ENCODE data around the gene UHMK1.

Gene UHMK1

DNA sequence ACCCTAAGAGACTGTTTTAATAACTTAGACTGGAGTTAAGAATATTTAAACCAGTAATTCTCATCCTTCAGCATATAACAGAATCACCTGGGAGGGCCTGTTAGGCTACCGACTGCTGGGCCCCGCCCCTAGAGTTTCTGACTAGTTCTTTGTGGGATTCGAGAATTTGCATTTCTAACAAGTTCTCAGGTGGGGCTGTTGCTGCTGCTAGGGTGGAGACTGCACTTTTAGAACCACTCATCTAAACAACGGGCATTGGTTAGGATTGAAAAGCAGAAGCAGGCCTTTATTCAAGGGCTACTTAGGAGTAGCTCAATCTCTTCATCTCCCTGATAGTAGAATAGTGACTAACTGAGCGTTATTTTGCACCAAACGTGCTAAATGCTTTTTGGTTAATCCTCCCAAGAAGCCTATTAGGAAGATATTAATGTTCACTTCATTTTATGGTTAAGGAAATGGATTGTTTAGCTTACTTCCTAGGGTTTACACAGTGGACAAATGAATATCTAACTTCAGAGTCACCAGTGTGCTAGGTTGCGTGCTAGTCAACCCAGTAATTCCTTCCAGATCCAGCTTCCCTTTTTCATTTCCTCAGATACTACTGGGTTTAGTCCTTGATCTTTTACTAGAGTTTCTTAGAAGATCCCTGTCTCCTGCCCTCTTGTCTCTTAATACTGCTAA lies 32.8 kb downstream of the UHMK1 start:
- DNase-seq (ENCODE audit: low spot score): peak; percentile 37

DNA sequence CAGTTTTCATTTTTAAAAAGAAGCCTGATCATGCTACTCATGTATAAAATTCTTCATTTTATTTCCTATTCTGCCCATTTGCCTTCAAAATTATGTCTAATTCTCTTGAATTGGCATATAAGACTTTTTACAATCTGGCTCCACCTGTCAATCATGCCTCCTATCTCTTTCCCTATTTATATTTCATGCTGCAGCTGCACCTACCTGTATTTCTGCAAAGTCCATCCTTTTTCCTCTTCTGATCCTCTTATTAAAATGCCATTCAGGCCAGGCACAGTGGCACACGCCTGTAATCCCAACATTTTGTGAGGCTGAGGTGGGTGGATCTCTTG lies 33.3 kb downstream of the UHMK1 start:
- no peak for DNase-seq (ENCODE audit: low spot score)

DNA sequence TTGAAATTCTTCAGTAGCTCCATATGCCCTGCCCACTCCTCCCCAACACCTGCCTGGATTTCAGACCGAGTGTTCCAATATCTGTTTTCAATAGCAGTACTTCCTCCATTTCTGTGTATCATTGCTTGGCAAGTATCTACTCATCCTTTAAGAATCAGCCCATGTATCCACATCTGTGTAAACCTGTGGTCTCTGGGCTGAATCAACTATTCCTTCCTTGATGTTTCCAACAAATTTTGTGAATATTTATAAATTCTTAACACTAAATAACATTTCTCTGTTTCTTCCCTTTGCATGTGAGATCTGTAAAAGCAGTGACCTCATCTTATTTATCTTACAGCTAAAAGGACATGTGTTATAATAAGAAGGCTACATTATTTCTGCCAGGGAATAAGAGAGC lies 37.9 kb downstream of the UHMK1 start:
- no peak for DNase-seq (ENCODE audit: low spot score)

DNA sequence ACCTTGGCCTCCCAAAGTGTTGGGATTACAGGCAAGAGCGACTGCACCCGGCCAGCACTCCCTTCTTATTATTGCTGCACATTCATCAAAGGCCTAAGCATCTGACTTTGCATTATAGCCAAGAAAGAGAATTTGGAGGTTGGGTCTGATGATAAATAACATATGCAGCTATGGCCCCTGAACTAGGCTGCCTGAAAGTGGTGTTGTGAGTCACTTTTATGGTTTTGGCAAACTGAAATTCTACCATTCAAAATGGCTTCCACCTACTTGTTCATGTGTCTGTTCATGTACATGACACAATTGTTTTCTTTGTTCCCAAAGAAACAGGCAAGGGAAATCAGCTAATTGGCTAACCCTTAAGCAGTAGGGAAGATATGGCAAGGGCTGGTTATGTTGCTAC lies 38.9 kb downstream of the UHMK1 start:
- DNase-seq (ENCODE audit: low spot score): no peak

DNA sequence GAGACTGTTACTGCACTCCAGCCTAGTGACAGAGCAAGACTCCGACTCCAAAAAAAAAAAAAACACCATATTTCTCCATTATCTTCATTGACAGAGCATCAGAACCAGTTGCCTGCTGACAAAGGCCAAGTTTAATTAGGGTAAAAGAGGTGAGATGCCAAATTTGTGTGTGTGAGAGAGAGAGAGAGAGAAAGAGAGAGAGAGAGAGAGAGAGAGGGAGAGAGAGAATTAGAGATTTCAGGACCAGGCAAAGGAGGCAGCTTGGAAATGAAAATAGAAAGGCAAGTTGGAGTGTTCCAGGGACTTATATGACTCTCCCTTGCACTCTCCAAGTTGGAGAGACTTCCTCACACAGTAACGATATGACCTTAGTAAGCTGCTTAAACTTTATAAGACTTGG lies 39.6 kb downstream of the UHMK1 start:
- DNase-seq (ENCODE audit: low spot score): no peak

DNA sequence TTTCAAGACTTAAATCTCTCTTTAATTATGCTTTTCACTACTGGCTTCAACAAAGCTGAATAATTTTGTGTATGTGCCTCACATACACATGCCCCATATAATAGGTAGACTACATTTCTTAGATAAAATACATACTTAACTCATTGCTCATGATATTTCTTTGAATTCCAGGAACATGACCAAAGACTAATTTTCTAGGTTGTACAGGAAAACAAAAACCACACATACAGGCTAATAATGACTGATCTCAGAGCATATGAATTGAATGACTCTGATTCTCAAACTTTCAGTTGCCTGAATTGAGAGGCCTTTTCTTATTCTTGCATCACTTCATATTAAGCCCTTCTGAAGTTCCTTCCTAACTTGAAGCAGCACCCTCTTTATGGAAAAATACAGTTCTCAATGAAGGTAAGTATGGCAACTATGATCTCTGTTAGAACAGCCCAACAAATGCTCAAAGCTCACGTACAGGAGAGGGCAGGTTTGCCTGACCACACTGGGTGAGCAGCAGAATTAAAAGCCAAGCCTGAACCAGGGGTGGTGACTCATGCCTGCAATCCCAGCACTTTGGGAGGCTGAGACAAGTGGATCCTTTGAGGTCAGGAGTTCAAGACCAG lies 41.3 kb downstream of the UHMK1 start:
- DNase-seq (ENCODE audit: low spot score): no peak

DNA sequence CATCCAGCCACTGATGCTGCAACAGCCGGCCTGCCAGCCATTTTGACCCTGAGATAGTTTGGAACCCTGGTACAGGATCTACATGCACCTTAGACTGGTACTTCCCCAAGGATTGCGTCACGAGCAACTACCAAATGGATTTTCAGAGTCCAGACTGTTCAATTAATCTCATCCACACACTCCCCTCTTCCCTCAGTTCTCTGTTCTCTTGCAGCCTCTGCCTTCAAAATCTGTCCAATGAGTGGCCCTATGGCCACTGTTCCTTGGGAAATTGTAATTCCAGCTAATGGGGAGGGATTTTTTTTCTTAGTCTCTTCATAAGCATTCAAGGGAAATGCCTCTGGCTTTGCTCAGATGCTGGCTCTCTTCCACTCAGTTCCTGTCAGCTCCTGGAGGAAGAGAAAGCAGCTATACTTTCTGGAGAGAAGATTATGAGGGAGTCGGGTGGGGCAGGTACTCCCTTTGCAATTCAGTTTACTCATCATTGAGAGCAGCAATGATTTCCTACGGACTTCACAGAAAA lies 44.1 kb downstream of the UHMK1 start:
- no peak for DNase-seq (ENCODE audit: low spot score)

DNA sequence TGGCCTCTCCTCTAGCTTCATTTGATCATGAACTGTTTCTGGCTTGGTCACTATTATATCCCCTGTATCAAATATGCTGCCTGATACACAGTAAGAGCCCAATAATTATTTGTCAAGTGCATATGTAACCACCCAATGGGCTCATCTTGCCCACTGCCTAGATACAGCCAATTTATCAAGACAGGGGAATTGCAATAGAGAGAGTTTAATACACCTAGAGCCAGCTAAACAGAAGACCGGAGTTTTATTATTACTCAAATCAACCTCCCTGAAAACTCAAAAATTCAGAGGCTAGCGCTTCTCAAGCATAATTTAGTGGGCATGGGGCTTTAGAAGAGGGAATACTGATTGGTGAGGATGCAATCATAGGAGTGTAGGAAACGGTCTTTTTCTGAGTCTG lies 45.6 kb downstream of the UHMK1 start:
- no peak for DNase-seq (ENCODE audit: low spot score)

DNA sequence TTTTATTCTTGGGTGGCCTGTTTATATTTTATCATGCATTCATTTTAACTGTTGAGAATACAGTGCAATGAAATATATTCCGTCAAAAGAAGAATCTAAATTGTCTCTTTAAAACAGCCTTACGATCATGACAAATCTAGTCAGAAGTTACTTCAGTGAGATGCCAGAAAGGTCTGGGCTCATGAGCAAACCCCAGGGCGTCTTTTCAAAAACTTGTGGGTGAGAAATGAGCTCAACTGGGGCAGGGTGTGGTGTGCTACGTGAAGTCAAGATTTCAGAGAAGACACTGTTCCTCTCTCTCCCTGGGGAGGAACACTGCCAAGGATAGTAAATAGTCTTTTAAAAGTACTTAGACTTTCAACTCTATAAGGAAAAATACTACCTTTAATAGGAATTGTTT lies 50.6 kb downstream of the UHMK1 start:
- no peak for DNase-seq (ENCODE audit: low spot score)

DNA sequence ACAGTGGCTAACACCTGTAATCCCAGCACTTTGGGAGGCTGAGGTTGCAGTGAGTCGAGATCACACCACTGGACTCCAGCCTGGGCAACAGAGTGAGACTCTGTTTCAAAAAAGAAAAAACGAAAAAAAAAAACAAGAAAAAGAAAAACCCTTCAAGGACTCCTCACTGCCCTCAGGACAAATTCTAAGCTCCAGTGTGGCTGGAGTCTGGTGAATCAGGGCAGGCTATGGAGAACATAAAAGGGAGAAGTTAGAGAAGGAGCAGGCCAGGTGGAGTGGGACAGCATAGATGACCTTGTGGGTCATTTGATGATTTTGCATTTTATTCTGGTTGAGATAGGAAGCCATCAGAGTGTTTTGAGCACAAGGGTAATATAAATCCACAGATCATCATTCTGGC lies 51.4 kb downstream of the UHMK1 start:
- no peak for DNase-seq (ENCODE audit: low spot score)

DNA sequence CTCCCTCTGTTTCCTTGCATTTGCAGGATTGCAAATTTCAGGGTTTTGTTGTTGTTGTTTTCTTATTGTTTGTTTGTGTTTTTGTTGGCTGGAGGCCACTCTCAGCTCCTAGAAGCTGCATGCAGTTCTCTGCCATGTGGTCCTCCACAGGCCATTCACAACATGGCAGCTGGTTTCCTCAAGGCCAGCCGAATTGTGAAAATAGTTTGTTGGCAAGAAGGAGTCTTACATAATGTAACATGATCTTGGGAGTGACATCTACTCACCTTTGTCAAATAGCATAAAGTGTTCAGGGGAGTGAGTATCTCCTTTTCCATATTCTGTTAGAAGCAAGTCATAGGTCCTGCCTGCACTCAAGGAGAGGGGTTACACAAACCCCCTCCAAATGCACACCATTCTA lies 53.3 kb downstream of the UHMK1 start:
- DNase-seq (ENCODE audit: low spot score): no peak

DNA sequence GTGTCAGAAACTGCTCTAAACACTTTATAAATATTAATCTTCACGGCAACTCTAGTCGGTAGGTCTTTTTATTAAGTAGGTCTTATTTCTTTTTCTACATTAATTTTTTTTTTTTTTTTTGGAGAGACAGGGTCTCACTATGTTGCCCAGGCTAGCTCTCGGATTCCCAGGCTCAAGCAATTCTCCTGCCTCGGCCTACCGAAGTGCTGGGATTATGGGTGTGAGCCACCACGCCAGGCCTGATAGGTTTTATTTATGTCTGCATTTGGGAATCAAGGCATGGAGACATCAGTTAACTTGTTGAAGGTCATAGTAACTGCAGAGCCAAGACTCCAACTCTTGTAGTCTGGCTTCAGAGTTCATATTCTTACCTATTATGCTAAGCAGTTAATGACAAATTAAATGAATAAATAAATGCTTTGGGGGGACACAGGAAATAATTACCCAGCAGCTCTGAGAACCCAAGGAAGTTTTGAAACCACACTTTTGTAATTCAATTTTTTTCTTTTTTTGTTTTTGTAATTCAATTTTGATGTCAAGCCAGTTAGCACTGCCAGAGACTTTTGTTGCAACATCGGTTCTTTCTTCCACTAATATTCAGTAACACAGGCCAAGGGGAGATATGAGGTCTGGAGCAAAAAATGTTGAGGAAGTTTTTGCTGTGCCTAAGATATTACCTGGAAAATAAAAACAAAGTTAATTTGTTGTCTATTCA lies 54.5 kb downstream of the UHMK1 start:
- no peak for DNase-seq (ENCODE audit: low spot score)

DNA sequence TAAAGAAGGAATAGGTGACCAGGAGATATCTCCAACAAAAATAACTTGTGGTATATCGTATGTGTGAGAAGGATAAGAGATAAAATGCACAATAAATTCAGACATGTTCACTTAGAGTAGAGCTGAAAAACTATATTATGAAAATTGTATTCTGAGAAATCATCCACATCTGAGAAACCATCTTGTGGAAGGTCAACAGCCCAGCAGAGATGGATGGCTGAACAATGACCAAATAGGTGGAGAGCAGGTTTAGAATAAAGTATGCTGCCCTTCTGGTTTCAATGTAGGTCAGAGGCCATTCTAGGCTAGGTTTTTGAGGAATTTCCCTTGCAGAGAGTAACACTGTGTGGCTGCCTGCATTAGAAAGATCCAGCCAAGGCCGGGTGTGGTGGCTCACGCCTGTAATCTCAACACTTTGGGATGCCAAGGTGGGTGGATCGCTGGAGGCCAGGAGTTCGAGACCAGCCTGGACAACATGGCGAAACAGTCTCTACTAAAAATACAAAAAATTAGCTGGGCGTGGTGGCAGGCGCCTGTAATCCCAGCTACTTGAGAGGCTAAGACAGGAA lies 55.1 kb downstream of the UHMK1 start:
- DNase-seq (ENCODE audit: low spot score): no peak

DNA sequence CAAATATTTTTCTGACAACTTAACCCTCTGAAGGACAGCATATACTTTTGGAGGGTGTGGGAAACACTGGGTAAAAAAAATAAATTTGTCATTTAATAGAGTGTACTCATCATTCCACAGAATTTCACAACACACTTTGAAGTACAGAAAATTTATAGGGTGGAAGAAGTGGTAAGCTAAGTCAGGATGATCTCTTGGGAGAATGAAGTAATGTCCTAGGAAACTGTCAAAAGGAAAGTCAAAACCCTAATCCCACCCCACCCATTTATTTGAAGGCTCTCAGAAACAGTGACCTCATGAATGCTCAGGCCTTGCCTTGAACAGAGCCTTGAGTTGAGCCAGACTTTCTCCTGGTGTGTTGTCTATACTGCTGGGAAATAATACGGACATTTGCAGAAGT lies 56.6 kb downstream of the UHMK1 start:
- no peak for DNase-seq (ENCODE audit: low spot score)

DNA sequence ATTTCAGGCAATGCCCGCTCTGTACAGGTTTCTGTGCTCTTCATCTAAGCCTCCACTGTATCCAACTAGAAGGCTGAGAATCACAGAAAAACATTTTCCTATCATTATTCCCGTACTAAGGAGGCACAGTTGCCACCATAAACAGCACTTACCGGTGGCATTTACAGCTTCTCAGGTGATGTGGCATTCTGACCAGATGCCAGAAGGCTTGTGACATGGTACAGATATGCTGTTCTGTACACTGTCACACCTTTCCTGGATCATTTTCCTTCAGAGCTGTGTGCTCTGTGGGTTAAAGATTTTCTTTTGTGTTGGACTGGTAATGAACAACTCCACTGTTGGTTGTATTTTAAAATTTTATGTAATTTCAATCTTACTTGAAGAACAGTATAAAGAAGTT lies 59.9 kb downstream of the UHMK1 start:
- no peak for DNase-seq (ENCODE audit: low spot score)

DNA sequence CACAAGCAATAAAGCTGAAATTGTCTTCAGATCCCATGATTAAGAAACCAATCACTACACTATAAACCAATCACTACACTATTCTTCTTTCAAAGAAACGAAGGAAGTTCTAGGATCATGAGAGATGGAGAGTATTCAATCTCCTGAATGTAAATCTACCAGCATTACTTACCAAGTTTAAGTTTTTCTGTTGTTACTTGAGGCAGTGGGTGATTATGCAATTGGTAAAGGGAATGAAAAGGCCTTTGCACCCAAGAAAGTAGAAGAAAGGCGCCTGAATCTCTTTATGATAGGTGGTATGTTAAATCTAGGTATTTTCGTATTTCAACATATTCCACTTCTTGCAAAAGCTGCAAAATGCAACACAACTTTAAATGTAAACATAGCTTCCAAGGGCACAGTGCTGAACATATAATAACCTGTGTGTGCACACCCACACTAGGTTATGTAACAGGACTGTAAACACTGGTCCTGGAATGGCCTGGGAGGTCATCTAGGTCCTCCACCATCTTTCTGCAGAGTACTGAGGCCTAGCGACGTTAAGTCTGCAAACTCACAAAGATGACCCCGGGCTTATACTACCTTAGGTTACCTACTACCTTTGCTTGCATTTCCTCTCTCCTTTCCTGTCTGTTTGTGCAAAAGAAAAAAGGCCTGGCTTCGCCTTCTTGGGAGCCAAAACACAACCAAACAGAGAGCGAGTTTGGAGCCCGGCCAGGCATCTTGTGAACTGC lies 62.9 kb downstream of the UHMK1 start:
- DNase-seq (ENCODE audit: low spot score): no peak

DNA sequence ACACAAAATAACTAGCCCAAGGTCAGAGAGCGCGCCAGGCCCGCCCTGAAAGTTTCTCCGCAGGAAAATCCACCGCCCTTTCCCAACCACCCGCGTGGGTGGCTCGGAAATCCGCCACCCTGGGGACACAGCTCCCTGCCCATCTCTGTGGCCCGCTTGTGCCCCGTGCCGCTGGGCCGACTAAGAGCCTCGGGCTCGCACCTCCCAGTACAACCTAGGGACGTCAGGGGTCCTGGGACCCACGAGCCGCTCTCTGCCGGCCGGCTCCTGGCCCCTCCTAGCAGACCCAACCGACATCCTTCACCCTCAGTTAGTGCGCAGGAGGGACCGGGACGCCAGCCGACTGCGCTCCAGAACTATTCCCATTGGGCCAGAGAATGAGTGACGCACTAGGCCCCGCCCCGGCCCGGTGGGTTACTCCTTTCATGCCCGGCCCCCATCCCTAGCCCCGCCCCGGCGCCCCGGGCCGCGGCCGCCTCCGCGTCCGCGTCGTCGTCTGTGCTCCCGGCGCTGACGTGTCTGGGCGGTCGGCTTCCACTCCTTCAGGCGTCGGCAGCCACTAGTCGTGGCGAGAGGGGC lies 63.5 kb downstream of the UHMK1 start:
- peak; percentile 96 for DNase-seq (ENCODE audit: low spot score)

DNA sequence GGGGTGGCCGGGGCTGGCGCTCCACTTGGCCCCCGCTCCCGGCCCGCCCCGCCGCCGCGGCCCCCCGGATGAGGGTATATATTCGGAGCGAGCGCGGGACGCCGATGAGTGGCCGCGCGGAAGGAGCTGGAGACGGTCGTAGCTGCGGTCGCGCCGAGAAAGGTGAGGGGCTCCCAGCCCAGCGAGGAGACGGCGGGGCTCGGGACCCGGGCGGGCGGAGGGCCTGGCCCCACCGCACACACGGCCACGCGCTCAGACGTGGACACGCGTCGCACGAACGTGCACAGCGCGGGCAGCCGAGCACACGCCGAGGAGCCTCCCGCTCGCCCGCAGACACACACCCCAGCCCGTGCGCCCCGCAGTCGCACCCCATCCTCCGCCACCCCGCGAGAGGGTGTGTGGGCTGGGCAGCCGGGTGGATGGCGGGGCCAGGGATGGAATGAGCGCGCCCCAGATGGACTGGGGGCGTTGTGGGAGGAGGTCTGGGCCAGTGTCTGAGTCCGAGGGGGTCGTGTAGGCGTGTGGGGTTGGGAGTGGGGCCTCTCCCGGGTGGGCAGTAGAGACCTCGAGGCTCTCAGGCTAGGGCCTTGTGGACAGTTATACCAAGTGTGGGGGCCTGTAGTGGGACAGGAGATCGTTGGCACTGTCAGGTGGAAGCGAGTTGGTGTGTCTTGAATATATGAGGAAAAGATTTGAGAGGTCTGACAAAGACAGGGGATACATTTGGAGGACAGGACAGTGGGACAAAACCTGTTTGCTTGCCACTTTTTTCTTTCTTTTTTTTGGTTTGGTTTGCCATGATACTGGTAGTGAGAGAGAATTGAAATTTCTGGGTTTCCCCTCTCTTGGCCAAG lies 64.2 kb downstream of the UHMK1 start, which contains the start of gene UAP1:
Gene UAP1, plus strand, starts transcription at position 107 of the 854 bp plus-strand sequence. CDS start 4,347 bp downstream, outside the sequence.
- DNase-seq (ENCODE audit: low spot score): peak; percentile 26

DNA sequence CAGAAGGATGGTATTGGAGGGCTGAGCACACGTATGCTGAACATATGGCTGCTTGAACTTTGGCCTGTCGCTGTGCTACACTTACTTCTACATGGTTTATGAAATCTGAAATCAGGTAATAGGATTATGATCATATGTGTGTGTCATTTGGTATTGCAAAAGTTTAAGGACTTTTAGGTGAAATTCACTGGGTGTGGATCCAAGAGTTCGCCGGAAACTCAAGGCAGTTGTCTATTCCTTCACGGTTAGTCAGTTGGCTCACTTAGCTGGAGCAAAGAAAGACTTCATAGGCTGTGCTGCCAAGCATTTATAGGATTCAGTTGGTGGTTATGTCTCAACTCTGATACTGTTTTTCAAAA lies 64.8 kb downstream of the UHMK1 start:
- peak; percentile 15 for DNase-seq (ENCODE audit: low spot score)

DNA sequence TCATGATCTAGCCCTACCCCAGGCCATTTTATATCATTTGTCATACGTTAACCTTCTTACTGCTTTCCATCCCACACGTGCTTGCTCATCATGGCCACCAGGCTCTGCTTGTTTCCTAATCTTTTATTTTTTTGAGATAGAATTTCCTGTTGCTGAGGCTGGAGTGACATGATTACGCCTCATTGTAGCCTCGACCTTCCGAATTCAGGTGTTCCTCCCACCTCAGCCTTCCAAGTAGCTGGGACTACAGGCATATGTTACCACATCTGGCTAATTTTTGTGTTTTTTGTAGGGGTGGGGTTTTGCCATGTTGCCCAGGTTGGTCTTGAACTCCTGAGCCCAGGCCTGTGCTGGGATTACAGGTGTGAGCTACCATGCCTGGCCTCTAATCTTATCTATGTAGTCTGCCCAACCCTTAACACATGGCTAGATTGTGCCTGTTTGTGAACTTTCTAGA lies 67.2 kb downstream of the UHMK1 start:
- no peak for DNase-seq (ENCODE audit: low spot score)

DNA sequence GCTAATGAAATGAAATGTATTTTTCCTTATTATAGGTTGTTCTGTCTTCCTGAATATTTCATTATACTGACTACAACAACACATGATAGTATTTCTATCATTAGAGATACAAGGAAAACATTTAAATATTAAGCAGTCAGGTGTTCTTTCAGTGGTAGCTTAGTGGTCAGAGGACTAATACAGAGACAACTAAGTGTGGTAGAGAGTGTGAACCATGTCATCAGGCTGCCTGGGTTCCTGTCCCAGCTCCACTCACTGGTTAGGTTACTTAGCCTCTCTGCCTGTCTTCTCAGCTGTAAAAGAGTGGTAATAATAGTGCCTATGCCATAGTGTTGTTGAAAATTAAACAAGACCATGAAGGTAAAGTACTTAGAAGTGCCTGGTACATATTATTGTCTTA lies 67.8 kb downstream of the UHMK1 start:
- no peak for DNase-seq (ENCODE audit: low spot score)

Measured in pons (tissue), 1 donor.